Dendritic cell treated with granulocyte-macrophage colony-stimulating factor and Interleukin-4, amounts not matched to agents 40 ng/mL and 50 ng/mL, for 4 days (primary cell): ENCODE results near the gene MCRIP1.

Experiments used
- H3K27ac Mint-ChIP-seq: one replicate; pipeline ENCODE4 v1.8.0; 2022; ENCODE audit warnings: mild to moderate bottlenecking, mixed read lengths
- H3K27me3 Mint-ChIP-seq: one replicate; pipeline ENCODE4 v1.8.0; 2022; ENCODE audit warnings: mild to moderate bottlenecking, mixed read lengths
- H3K36me3 Mint-ChIP-seq: one replicate; pipeline ENCODE4 v1.8.0; 2022; ENCODE audit warnings: low read depth, mixed read lengths
- H3K4me1 Mint-ChIP-seq: one replicate; pipeline ENCODE4 v1.8.0; 2022; ENCODE audit warnings: low read depth, mixed read lengths
- H3K4me3 Mint-ChIP-seq: one replicate; pipeline ENCODE4 v1.8.0; 2022; ENCODE audit warnings: mild to moderate bottlenecking, moderate library complexity, mixed read lengths
- H3K9me3 Mint-ChIP-seq: one replicate; pipeline ENCODE4 v1.8.0; 2022; ENCODE audit warnings: mixed read lengths
- intact Hi-C: fragments of 100-400 bp; cut with micrococcal nuclease; formaldehyde crosslinking; loops from one replicate; pipeline ENCODE4 v1.15.0; 2022

MCRIP1 gene

GRCh38 chr17:81804559-81805399, 28.3 kb downstream of the MCRIP1 start:
- Mint-ChIP-seq H3K4me3 (no peak overlapping the region), H3K27me3 (peaks cover 86% of the 10 kb centered on the region)

DNA sequence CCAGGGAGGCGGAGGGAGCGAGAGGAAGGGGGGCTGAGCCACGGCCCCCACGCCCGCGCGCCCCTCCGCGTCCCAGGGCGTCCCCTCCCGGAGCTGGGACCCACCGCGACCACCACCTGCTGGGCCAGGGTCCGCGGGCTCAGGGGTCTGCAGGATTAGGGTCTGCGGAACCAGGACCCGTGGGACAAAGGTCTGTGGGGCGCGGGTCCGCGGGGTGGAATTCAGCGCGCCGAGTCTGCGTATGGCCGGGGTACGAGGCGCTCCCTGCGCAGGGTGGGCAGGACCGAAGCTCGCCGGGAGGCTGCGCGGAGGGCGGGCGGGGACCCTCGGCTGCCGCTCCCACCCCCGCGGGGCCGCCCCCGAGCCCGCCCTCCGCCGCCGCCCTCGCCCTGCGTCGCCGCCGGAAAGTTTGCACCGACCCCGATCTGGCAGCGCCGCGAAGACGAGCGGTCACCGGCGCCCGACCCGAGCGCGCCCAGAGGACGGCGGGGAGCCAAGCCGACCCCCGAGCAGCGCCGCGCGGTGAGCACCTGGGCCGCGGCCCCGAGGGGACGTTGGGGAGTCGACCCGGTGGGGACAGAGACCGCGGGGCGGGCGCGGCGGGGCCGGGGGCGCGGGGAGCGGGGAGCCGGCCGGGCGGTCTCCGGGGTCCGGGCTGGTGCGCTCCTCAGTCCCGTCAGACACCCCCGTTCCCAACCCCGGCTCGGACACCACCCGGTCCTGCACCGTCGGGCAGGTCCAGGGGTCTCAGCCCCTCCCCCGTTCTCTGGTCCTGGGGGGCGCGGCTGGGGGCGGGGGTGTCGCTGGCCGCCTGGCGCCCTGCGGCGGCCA, 29.1 kb downstream of the MCRIP1 start, which contains the start of gene GCGR:
Gene GCGR, plus strand, starts transcription at position 423 of the 831 bp plus-strand sequence. CDS start 4,869 bp downstream, outside the sequence.
- H3K4me1 Mint-ChIP-seq, result peaks cover 10% of the 10 kb centered on the region
- intact Hi-C loops, result no loop called here
- H3K27ac Mint-ChIP-seq, result no peak within 1 kb of the TSS
- H3K9me3 Mint-ChIP-seq, result no peaks in the 10 kb centered on the region
- H3K27me3 Mint-ChIP-seq, result peaks cover 86% of the 10 kb centered on the region
- no peaks in the 10 kb centered on the region for H3K36me3 Mint-ChIP-seq
- no peak within 1 kb of the TSS for H3K4me3 Mint-ChIP-seq

More at GRCh38 chr17:81804559-81805399, 28.3 kb downstream of the MCRIP1 start:
- peaks cover 10% of the 10 kb centered on the region for H3K4me1 Mint-ChIP-seq
- no peaks in the 10 kb centered on the region for H3K9me3 Mint-ChIP-seq
- intact Hi-C loops, result no loop called here
- no peak overlapping the region for H3K27ac Mint-ChIP-seq
- no peaks in the 10 kb centered on the region for H3K36me3 Mint-ChIP-seq

DNA sequence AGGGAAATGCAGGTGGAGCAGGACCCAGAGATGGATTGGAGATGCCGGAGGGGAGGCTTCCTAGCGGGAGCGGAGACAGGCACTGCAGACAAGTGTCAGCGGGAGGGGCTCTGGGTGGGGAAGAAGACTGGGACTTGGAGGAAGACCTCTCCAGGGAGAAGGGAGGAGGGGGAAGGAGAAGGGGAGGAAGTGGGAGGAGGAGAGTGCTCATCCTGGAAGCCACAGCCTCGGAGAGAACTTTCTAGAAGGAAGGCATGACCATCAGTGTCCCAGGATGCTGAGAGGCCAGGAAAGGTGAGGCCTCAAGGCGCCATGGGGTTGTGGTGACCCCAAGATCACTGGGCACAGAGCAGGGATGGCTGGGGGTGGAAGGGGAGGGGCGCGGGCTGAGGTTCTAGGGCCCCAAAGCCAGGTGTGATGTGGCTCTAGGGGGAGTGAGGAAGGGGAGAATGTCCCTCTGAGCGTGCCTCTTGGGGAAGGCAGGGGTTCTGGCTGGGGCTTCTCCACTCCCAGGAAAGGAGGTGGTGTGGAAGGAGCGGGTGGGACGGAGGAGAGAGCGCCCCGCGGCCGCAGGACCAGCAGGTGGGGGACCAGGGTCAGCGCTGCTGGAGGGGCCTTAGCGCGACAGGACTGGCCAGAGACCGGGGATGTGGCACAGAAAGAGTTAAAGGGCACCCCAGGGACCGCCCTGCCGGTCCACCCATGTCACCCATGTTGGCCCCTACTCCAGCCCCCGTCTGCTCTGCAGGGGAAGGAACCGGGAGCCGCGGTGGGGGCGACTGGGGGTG, 30.0 kb downstream of the MCRIP1 start:
- Mint-ChIP-seq H3K4me3 (no peak overlapping the region), H3K27ac (no peak overlapping the region), H3K4me1 (peaks cover 10% of the 10 kb centered on the region), H3K9me3 (no peaks in the 10 kb centered on the region), H3K36me3 (no peaks in the 10 kb centered on the region), H3K27me3 (peaks cover 79% of the 10 kb centered on the region)
- intact Hi-C loops, result no loop called here

DNA sequence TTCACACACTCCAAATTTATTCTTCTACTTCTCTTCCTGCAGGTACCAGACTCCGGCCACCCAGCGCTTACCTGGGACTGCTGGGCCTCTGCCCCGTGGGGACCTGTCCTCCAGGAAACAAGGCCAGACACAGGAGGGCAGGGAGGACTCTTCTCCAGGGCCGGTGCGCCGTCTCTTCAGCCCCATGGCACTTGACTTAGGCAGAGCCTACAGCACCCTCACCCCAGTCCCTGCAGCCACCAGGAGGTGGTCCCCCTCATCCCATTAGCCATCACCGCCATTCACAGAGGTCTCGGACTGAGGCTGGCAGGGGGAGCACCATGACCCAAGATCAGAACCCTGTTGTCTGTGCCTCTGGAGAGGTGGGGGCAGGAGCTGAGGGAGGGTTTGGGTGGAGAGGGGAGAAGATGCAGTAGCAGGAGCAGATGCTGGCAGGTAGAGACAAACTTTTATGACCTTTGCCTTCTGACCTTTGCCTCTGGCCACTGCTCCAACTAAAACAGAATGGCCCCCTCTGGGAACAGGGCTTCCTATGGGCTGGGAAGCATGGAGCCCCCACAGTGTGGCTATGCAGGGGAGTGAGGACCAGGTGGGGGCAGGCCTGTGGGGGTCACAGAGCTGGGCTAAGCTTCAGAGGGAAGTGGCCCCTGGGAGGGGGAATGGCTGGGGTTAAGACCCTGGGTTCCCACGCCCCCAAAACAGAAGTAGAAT, 30.9 kb downstream of the MCRIP1 start:
- Mint-ChIP-seq H3K27me3 (peaks cover 72% of the 10 kb centered on the region), H3K4me1 (peaks cover 10% of the 10 kb centered on the region), H3K36me3 (no peaks in the 10 kb centered on the region), H3K4me3 (no peak overlapping the region), H3K9me3 (no peaks in the 10 kb centered on the region), H3K27ac (no peak overlapping the region)
- intact Hi-C loops, result no loop called here

DNA sequence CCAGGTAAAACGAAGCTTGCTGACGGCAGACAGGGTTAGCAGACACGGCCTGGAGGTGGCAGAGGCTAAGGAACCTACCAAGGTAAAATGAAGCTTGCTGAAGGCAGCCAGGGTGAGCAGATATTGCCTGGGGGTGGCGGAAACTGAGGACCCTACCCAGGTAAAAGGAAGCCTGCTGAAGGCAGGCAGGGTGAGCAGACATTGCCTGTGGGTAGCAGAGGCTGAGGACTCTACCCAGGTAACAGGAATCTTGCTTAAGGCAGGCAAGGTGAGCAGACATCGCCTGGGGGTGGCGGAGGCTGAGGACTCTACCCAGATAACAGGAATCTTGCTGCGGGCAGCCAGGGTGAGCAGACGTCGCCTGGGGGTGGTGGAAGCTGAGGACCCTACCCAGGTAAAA, 31.8 kb downstream of the MCRIP1 start:
- H3K27me3 Mint-ChIP-seq, result peaks cover 63% of the 10 kb centered on the region
- intact Hi-C loops, result no loop called here
- peaks cover 10% of the 10 kb centered on the region for H3K4me1 Mint-ChIP-seq
- H3K4me3 Mint-ChIP-seq, result no peak overlapping the region
- no peak overlapping the region for H3K27ac Mint-ChIP-seq
- no peaks in the 10 kb centered on the region for H3K36me3 Mint-ChIP-seq
- H3K9me3 Mint-ChIP-seq, result no peaks in the 10 kb centered on the region

DNA sequence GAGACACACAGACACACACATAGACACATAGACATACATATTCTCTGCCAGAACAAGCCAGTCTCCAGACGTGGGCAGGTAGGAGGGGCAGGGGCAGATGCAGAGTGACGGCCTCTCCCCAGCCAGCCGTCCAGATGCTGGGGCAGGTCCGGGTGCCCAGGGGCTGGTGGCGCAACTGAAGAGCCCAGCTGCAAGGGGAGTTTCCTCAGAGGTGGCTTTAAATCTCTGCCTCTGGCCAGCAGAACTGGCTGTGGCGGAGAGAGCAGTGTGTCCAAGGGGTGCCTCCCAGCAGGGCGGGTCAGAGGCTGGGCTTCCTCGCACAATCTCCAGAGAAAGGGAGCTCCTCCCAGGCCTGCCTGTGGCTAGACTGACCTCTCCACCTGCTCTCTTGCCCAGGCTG, 38.6 kb downstream of the MCRIP1 start:
- H3K9me3 Mint-ChIP-seq, result no peaks in the 10 kb centered on the region
- H3K27me3 Mint-ChIP-seq, result peaks cover 8% of the 10 kb centered on the region
- intact Hi-C loops, result no loop called here
- no peak overlapping the region for H3K27ac Mint-ChIP-seq
- no peaks in the 10 kb centered on the region for H3K36me3 Mint-ChIP-seq
- no peak overlapping the region for H3K4me3 Mint-ChIP-seq
- H3K4me1 Mint-ChIP-seq, result no peaks in the 10 kb centered on the region

DNA sequence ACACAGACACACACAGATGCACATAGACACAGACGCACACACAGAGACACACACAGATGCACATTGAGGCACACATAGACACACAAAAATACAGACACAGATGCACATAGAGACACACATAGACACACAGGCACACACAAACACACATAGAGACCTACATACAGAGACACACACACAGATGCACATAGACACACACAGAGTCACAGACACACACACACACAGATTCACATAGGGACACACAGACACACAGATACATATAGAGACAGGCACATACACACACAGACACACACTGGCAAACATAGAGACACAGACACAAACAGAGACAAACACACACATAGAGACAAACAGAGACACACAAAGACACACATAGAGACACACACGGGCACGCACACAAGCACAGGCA, 39.0 kb downstream of the MCRIP1 start:
- Mint-ChIP-seq H3K27me3 (peaks cover 4% of the 10 kb centered on the region), H3K9me3 (no peaks in the 10 kb centered on the region), H3K27ac (no peak overlapping the region), H3K4me1 (no peaks in the 10 kb centered on the region), H3K36me3 (no peaks in the 10 kb centered on the region), H3K4me3 (no peak overlapping the region)
- intact Hi-C loops, result no loop called here

DNA sequence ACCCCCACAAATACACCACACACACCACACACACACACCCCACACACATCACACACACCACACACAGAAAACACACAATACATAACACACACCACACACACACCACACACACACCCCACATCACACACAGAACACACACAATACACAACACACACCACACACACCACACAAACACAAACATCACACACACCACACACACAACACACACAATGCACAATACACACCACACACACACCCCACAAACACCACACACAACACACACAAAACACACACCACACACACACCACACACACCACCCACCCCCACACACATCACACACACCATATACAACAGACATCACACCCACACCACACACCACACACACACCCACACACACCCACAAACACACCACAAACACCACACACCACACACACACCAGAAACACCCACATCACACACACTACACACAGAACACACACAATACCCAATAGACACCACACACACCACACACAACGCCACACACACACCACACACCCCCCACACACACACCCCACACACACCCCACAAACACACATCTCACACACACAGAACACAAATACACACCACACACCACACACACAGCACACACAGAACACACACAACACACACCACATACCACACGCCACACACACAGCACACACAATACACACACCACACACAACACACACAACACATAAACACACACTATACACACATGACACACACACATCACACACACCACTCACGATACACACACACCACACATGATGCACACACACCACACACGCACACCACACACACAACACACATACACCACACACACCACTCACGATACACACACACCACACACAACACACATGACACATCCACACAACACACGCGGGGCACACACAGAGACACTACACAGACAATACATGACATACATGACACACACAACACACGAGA, 40.1 kb downstream of the MCRIP1 start:
- Mint-ChIP-seq H3K27me3 (peaks cover under 1% of the 10 kb centered on the region), H3K9me3 (no peaks in the 10 kb centered on the region), H3K36me3 (no peaks in the 10 kb centered on the region), H3K27ac (no peak overlapping the region), H3K4me3 (no peak overlapping the region), H3K4me1 (no peaks in the 10 kb centered on the region)
- intact Hi-C loops, result no loop called here
